ENCODE results near the gene NID2.

Gene NID2

GRCh38 chr14:52079239-52079959 is 10.5 kb upstream of the NID2 start:
- DNase-seq, result no peak

GRCh38 chr14:52078721-52079120 is 9.9 kb upstream of the NID2 start:
- DNase-seq, result no peak

GRCh38 chr14:52078095-52078531 is 9.3 kb upstream of the NID2 start:
- DNase-seq, result no peak

- peak; percentile 59 for DNase-seq
These were observed 8.6 kb upstream of the NID2 start for GRCh38 chr14:52077256-52077979.

GRCh38 chr14:52076334-52076733 is 7.5 kb upstream of the NID2 start:
- no peak for DNase-seq

- DNase-seq, result no peak
These were observed 6.5 kb upstream of the NID2 start for GRCh38 chr14:52075371-52075770.

- DNase-seq, result no peak
These were observed 4.4 kb upstream of the NID2 start for GRCh38 chr14:52073251-52073650.

- DNase-seq, result no peak
These were observed 3.5 kb upstream of the NID2 start for GRCh38 chr14:52072266-52072780.

- DNase-seq, result no peak
These were observed 2.8 kb upstream of the NID2 start for GRCh38 chr14:52071675-52072074.

- no peak for DNase-seq
These were observed 1.2 kb upstream of the NID2 start for GRCh38 chr14:52070051-52070431.

- DNase-seq, result no peak
These were observed 620 bp upstream of the NID2 start for GRCh38 chr14:52069307-52070050.

GRCh38 chr14:52067873-52068614 is 815 bp downstream of the NID2 start:
- DNase-seq, result peak; percentile 43

- DNase-seq, result no peak
These were observed 4.7 kb downstream of the NID2 start for GRCh38 chr14:52064174-52064573.

- no peak for DNase-seq
These were observed 5.8 kb downstream of the NID2 start for GRCh38 chr14:52063052-52063462.

- no peak for DNase-seq
These were observed 7.0 kb downstream of the NID2 start for GRCh38 chr14:52061890-52062289.

- DNase-seq, result no peak
These were observed 7.5 kb downstream of the NID2 start for GRCh38 chr14:52061390-52061789.

- no peak for DNase-seq
These were observed 8.8 kb downstream of the NID2 start for GRCh38 chr14:52060080-52060479.

- no peak for DNase-seq
These were observed 9.2 kb downstream of the NID2 start for GRCh38 chr14:52059649-52060048.

GRCh38 chr14:52058341-52058740 is 10.5 kb downstream of the NID2 start:
- DNase-seq, result no peak

- DNase-seq, result no peak
These were observed 13.7 kb downstream of the NID2 start for GRCh38 chr14:52055167-52055566.

- no peak for DNase-seq
These were observed 14.2 kb downstream of the NID2 start for GRCh38 chr14:52054678-52055077.

- no peak for DNase-seq
These were observed 15.8 kb downstream of the NID2 start for GRCh38 chr14:52053044-52053443.

All from DMS79 (cell line).